Endothelial cell of umbilical vein (primary cell): ENCODE results near the gene THOP1.

Experiments
- FOS ChIP-seq: IDR thresholded peaks from 2 replicates; pipeline ENCODE4 v1.6.1; 2011; ENCODE audit warnings: mild to moderate bottlenecking, low read length, moderate library complexity, borderline replicate concordance; ENCODE audit not compliant: insufficient read depth
- JUN ChIP-seq: IDR thresholded peaks from 2 replicates; pipeline ENCODE4 v1.6.1; 2011; ENCODE audit warnings: borderline replicate concordance, low read depth; ENCODE audit not compliant: insufficient read length, insufficient read depth
- MAX ChIP-seq: IDR thresholded peaks from 2 replicates; pipeline ENCODE4 v1.6.1; 2011; ENCODE audit not compliant: insufficient read depth, insufficient read length
- POLR2A ChIP-seq: IDR thresholded peaks from 2 replicates; pipeline ENCODE4 v1.6.1; 2012; ENCODE audit warnings: low read depth, mild to moderate bottlenecking, control low read depth, low read length
- TF ChIP-seq, protein P1 (sequence below), 2 donors: IDR thresholded peaks; 1 replicate in 1 of 2; 2 replicates in 1 of 2; pipeline ENCODE4 v1.5.1; 2011; ENCODE audit warnings: low read length in 2 of 2, mild to moderate bottlenecking in 2 of 2, moderate library complexity in 2 of 2, control low read depth in 1 of 2, inconsistent platforms in 1 of 2, low read depth in 1 of 2; ENCODE audit not compliant: insufficient read depth in 1 of 2; ENCODE audit errors: extremely low read depth in 1 of 2

- TF ChIP-seq, protein P1, sequence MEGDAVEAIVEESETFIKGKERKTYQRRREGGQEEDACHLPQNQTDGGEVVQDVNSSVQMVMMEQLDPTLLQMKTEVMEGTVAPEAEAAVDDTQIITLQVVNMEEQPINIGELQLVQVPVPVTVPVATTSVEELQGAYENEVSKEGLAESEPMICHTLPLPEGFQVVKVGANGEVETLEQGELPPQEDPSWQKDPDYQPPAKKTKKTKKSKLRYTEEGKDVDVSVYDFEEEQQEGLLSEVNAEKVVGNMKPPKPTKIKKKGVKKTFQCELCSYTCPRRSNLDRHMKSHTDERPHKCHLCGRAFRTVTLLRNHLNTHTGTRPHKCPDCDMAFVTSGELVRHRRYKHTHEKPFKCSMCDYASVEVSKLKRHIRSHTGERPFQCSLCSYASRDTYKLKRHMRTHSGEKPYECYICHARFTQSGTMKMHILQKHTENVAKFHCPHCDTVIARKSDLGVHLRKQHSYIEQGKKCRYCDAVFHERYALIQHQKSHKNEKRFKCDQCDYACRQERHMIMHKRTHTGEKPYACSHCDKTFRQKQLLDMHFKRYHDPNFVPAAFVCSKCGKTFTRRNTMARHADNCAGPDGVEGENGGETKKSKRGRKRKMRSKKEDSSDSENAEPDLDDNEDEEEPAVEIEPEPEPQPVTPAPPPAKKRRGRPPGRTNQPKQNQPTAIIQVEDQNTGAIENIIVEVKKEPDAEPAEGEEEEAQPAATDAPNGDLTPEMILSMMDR (IDR thresholded peaks at IDR 0.05; ENCODE audit: extremely low read depth in 1 of 2, insufficient read depth in 1 of 2, low read depth in 1 of 2, low read length in 2 of 2): no peak
- TF ChIP-seq JUN (no peak), MAX (peak; percentile 22), FOS (no peak), POLR2A (peak; percentile 81)
Measured at GRCh38 chr19:2785244-2785997, at the start of gene THOP1.
